ENCODE measurements around the gene EIPR1. TPM values are rescaled to one million over a fixed set of nuclear protein-coding genes. Genes with fewer than 3 reads are reported as not detected.

EIPR1 gene
- total and polyA plus RNA-seq, 2 of the 13 experiments (the other 11 are each of a cell fraction or from before 2014, with no cell fraction given) = 70.0 to 96.3 TPM

GRCh38 chr2:3379647-3380534 lies 2.3 kb upstream of the EIPR1 start, which contains the start of gene TRAPPC12 (continued):
- TF ChIP-seq CAMTA2 (CRISPR knock-in tag; IDR thresholded peaks at IDR 0.05; ENCODE audit: borderline replicate concordance) (peak; percentile 99), STAG1 (CRISPR knock-in tag; IDR thresholded peaks at IDR 0.05) (peak; percentile 57), NR2F6 (IDR thresholded peaks at IDR 0.05) (peak; percentile 71), NR2F6 (CRISPR knock-in tag; IDR thresholded peaks at IDR 0.05) (peak; percentile 68), ZNF790 (CRISPR knock-in tag; IDR thresholded peaks at IDR 0.05; ENCODE audit: borderline replicate concordance) (peak; percentile 83; the same call in 1 of the 2 replicates), PHF21A (CRISPR knock-in tag; IDR thresholded peaks at IDR 0.05) (peak; percentile 97), ZNF280B (CRISPR knock-in tag; IDR thresholded peaks at IDR 0.05; ENCODE audit: borderline replicate concordance) (peak; percentile 99), THYN1 (CRISPR knock-in tag; IDR thresholded peaks at IDR 0.05; ENCODE audit: borderline replicate concordance, low read depth) (no peak), YEATS4 (CRISPR knock-in tag; IDR thresholded peaks at IDR 0.05; ENCODE audit: borderline replicate concordance) (peak; percentile 95), ZNF652 (CRISPR knock-in tag; IDR thresholded peaks at IDR 0.05; ENCODE audit: borderline replicate concordance, low read depth) (no peak), USF2 (IDR thresholded peaks at IDR 0.05; ENCODE audit: low read depth, low read length) (no peak), USF2 (CRISPR knock-in tag; IDR thresholded peaks at IDR 0.05; ENCODE audit: borderline replicate concordance) (no peak; the same call in 1 of the 2 replicates), PHF20 (CRISPR knock-in tag; IDR thresholded peaks at IDR 0.05) (peak; percentile 96), AGO1 (IDR thresholded peaks at IDR 0.05; ENCODE audit: low read depth, low read length, poor library complexity, severe bottlenecking) (peak; percentile 90), ZNF512B (CRISPR knock-in tag; IDR thresholded peaks at IDR 0.05; ENCODE audit: borderline replicate concordance) (peak; percentile 98; the same call in 1 of the 2 replicates), TRIM24 (CRISPR knock-in tag; IDR thresholded peaks at IDR 0.05) (no peak), FLYWCH1 (CRISPR knock-in tag; IDR thresholded peaks at IDR 0.05) (no peak), FOXO4 (CRISPR knock-in tag; conservative IDR thresholded peaks at IDR 0.05) (no peak), ZNF20 (CRISPR knock-in tag; IDR thresholded peaks at IDR 0.05) (peak; percentile 96), ZNF558 (CRISPR knock-in tag; IDR thresholded peaks at IDR 0.05; ENCODE audit: borderline replicate concordance) (peak; percentile 96; the same call in 1 of the 2 replicates), KDM2A (CRISPR knock-in tag; IDR thresholded peaks at IDR 0.05; ENCODE audit: borderline replicate concordance, low read depth) (peak; percentile 97)

Measured in HepG2 (cell line).